LHCN-M2 (cell line): Measurements from ENCODE around the gene OR11H7. TPM values are rescaled to one million over a fixed set of nuclear protein-coding genes. Genes with fewer than 3 reads are reported as not detected.
A peak's percentile ranks its signal among the peaks of the same experiment; 100 is the strongest.
"Not testable (repeated sequence)": the region's sequence is repeated elsewhere in the genome, so short reads cannot be mapped to it uniquely, and the experiment has no call there.

Experiments used
- DNase-seq: peaks from one replicate; pipeline ENCODE4 v3.0.0-alpha.2; 2012; ENCODE audit warnings: low read depth
- total RNA-seq: library from RNA; depleted of rRNA; stranded (reverse); fragments of >200 nt; gene quantifications from 2 replicates; pipeline ENCODE4 v1.2.3, GENCODE V29; 2014; rRNA removed

OR11H7 gene
- total RNA-seq, 1 experiment from 2014 or later = not detected

- no peak for DNase-seq
Measured at GRCh38 chr14:20277409-20277808, 48.6 kb downstream of the OR11H7 start.

GRCh38 chr14:20278414-20278813 lies 49.6 kb downstream of the OR11H7 start:
- peak; percentile 22 for DNase-seq

GRCh38 chr14:20280265-20280664 lies 51.5 kb downstream of the OR11H7 start:
- DNase-seq = not testable (repeated sequence)

Other genes with a start within 250 kb of the OR11H7 start
- gene OR4Q2, start 226.8 kb upstream of the OR11H7 start, total RNA-seq = not detected in 2 replicates
- gene OR4K14, start 209.7 kb upstream of the OR11H7 start, total RNA-seq = not detected in 2 replicates
- not detected in 2 replicates for gene OR4K13, start 192.9 kb upstream of the OR11H7 start, total RNA-seq
- gene OR4L1, start 168.9 kb upstream of the OR11H7 start, total RNA-seq = not detected in 2 replicates
- not detected in 2 replicates for gene OR4K17, start 118.2 kb upstream of the OR11H7 start, total RNA-seq
- gene OR4N5, start 90.2 kb upstream of the OR11H7 start, total RNA-seq = not detected in 2 replicates
- not detected in 2 replicates for gene OR11G2, start 38.1 kb upstream of the OR11H7 start, total RNA-seq
- not detected in 2 replicates for gene OR11H6, start 5.3 kb upstream of the OR11H7 start, total RNA-seq
- gene OR11H4, start 10.3 kb downstream of the OR11H7 start, total RNA-seq = not detected in 2 replicates
- gene TTC5, start 77.0 kb downstream of the OR11H7 start, total RNA-seq = 10.3 and 16.8 TPM in 2 replicates
- 39.3 and 39.5 TPM in 2 replicates for gene CCNB1IP1, start 104.3 kb downstream of the OR11H7 start, total RNA-seq
- gene PARP2, start 114.7 kb downstream of the OR11H7 start, total RNA-seq = 25.5 and 28.0 TPM in 2 replicates
- 16.6 and 17.2 TPM in 2 replicates for gene TEP1, start 184.5 kb downstream of the OR11H7 start, total RNA-seq
- gene KLHL33, start 207.2 kb downstream of the OR11H7 start, total RNA-seq = not detected in 2 replicates
- 52.8 and 61.1 TPM in 2 replicates for gene OSGEP, start 225.8 kb downstream of the OR11H7 start, total RNA-seq
- gene APEX1, start 226.2 kb downstream of the OR11H7 start, total RNA-seq = 152 and 213 TPM in 2 replicates
- gene PIP4P1, start 232.5 kb downstream of the OR11H7 start, total RNA-seq = 18.1 and 24.6 TPM in 2 replicates
- 54.0 and 54.8 TPM in 2 replicates for gene PNP, start 240.4 kb downstream of the OR11H7 start, total RNA-seq